GM13976 (cell line): ENCODE data around the gene LPO.
A peak's percentile ranks its signal among the peaks of the same experiment; 100 is the strongest.

Source experiments
- DNase-seq: peaks from one replicate; pipeline ENCODE4 v3.0.0; 2012; ENCODE audit warnings: low spot score
- in situ Hi-C: fragments of 300-500 bp; cut with MboI; formaldehyde crosslinking; loops from one replicate; pipeline ENCODE4 v1.12.0; 2022; ENCODE audit warnings: low sequenced_read_pairs, mixed read lengths, inconsistent platforms; ENCODE audit not compliant: unreplicated experiment
- TF ChIP-seq, protein P1 (sequence below): IDR thresholded peaks from 2 replicates; pipeline ENCODE4 v1.5.1; 2012; ENCODE audit warnings: borderline replicate concordance, mild to moderate bottlenecking; ENCODE audit not compliant: insufficient read depth; ENCODE audit errors: extremely low read depth, missing control alignments, control extremely low read depth

The LPO gene

DNA sequence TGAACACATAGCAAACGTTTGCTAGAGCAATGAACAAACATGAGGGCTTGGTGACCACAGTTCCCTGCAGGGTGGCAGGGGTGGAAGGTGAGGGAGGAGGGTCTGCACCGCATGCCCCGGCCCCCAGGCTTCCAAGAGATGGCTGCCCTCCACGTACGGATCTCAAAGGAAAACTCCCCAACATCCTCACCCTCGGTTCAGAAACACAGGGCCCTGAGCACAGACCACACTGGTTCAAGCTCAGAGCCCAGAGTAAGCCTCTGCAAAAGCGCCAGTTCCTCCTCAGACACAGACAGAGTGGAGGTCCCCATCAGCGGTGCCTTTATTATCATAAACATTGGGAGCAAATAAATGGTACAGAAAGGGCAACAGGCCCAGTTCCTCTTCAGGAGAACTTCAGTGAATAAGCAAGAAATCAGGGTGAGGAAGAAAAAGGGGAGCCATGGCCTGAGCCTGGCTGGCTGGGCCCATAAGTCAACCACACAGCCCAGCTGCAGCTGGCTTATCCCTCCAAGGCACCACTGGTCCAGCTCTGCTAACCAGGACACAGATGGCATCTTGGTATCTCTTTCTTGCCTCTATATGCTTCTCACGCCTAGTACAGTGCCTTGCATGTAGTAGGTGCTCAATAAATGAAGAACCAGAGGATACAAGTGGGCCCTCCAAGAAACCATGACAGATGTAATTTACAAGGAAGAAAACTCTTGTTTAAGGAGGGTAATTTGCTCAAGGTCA, 31.3 kb downstream of the LPO start:
- no peak for DNase-seq
- TF ChIP-seq, protein P1, sequence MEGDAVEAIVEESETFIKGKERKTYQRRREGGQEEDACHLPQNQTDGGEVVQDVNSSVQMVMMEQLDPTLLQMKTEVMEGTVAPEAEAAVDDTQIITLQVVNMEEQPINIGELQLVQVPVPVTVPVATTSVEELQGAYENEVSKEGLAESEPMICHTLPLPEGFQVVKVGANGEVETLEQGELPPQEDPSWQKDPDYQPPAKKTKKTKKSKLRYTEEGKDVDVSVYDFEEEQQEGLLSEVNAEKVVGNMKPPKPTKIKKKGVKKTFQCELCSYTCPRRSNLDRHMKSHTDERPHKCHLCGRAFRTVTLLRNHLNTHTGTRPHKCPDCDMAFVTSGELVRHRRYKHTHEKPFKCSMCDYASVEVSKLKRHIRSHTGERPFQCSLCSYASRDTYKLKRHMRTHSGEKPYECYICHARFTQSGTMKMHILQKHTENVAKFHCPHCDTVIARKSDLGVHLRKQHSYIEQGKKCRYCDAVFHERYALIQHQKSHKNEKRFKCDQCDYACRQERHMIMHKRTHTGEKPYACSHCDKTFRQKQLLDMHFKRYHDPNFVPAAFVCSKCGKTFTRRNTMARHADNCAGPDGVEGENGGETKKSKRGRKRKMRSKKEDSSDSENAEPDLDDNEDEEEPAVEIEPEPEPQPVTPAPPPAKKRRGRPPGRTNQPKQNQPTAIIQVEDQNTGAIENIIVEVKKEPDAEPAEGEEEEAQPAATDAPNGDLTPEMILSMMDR, result no peak
- in situ Hi-C loops, result no loop called here

DNA sequence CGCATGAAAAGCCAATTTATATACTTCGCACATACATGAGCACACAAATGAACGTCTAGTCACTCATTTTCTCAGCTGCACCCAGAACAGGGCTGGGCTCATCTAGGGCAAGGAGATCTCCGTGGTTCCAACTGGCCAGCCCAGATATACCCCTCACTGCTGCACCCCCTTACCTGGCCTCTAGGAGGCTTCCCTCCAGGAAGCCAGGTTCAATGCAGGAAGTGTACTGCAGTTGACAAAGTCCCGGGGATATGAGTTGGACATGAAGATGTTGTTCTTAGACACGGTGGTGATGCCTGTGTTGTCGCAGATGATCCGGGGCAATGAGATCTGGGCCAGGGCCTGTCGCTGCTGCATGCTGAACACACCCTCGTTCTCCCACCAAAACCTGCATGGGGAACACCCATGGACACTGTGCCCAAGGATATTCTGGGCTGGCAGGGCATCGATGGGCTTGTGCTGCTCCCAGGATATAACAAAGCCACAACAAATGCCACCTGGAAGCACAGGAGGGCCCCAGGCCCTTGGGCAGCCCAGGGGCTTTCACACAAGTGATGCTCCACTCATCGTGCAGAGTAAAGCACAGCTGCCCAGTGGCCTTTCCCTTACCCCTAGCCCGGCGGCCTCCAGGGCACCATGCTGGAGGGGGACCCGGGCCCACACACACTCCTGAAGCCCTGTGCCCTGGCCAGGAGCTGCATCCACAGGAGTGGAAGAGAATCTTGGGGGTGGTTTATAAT, 32.3 kb downstream of the LPO start:
- TF ChIP-seq, protein P1, result no peak
- DNase-seq, result no peak
- in situ Hi-C loops, result no loop called here

DNA sequence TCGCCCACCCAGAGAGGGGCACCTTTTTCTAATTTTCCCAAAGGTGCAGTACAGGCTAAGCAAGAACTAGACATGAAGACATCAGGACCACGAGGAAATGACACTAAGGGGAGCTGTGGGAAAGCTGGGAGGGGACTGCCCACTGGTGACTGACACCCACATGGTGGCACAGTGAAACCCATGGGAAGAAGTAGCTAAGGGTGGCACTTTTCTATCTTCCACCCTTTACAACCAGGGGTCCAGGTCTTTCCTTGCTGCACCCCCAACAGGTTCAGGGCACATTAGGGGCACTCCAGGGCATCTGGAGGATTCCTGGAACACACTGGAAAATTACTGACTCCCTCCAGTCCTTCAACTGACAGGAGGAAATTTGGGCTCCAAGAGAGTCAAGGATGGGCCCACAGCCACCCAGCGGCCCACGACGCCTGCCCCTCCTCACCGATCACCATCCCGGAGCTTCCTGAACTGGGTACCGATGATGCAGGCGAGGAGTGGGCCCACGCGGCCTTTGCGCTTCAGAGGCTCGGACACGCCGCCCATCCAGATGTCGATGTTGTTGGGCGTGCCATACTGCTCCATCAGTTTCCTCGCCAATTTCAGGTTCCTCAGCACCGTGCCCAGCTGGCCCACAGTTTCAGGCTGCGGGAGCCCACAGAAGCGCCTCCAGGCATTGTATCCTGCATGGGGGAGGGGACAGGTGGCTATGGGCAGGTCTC, 33.0 kb downstream of the LPO start:
- peak; percentile 28 for DNase-seq
- in situ Hi-C loops, result no loop called here
- TF ChIP-seq, protein P1, result no peak

DNA sequence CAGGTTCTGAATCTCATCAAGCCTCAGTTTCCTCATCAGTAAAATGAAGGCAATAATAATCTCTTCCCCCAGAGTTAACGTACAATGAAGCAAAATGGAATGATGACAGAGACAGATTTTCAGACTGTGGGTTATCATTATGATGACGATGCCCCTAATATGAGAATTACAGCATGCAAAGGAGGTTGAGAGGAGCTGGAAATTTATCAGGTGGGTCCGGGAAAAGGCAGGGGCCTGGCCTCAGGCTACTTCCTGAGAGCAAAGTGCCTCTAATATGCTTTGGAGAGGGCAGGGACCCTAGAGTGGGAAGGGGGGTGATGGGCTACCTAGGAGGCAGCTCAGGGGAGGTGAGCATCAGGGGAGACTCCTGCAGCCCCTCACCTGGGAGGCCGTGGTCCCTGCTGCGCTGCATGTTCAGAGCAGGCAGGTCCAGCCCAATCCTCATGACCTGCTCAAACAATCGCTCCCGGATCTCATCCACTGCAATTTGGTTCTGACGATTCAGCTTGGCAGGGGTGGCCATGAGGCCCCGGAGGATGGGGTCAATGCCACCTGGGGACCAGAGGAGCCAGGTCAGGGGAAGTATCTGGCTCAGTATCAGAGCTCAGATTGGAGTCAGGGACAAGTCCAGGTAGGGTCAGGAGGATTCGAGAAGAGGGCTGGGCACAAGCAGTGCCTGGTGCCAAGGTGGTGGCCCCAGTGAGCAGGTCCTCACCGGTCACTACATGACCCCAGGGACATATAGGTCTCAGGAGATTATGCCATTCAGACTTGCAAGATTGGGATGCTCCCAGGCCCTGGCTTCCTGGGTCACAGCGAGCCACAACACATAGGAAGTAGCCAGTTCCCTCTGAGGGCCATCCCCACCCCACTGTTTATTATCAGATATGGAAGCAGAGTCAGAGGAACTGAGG, 34.2 kb downstream of the LPO start:
- TF ChIP-seq, protein P1, result no peak
- DNase-seq, result peak; percentile 34
- in situ Hi-C loops, result no loop called here

DNA sequence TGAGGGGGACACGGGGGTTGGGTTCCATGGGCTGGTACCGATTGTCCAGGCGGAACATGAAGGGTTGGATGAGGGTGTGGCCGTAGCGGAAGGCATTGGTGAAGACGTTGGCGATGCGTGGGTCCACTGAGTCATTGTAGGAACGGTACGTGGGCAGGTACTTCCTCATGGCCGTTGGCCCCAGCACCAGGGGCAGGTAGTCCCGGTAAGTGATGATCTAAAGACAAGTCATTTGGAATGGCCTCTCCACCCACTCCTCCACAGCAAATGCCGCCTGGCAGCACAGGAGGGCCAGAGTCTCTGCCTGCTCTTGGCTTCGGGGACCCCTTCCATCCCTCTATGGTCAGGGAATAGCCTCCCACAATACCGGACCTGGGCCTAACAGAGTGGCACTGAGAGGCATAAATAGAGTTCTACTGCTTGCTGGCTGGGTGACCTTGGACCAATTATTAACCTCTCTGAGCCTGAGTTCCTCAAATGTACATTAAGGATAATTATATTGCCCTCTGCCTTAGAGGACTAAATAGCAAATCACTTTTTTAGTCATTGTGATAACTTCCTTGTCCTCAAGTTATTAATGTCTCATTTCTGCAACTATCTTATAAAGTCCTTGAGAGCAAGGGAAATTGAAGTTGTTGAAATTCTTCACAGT, 35.2 kb downstream of the LPO start:
- TF ChIP-seq, protein P1, result no peak
- peak; percentile 43 for DNase-seq
- in situ Hi-C loops, result no loop called here

DNA sequence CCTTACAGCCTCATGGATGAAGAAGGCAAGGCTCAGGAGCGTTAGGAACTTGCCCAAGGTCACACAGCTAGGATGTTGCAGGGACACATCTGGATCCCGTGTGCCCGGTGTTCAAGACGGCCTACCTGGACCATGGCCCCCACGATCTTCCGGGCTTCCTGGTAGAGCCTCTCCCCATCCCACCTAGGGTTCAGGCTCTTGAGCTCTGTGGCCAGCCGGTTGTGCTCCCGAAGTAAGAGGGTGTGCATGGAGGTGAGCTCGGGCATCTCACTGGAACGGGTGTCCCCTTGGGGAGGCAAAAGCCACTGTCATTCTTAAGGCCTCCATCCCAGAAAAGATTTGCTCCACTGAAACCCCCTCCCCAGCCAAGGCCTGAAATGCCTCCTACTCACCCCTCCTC, 37.0 kb downstream of the LPO start:
- no peak for DNase-seq
- TF ChIP-seq, protein P1, result no peak
- in situ Hi-C loops, result no loop called here
